Lower lobe of right lung (tissue), 2 donors: ENCODE measurements around the gene CD226. TPM values are rescaled to one million over a fixed set of nuclear protein-coding genes. Genes with fewer than 3 reads are reported as not detected.

ENCODE experiments used
- ATAC-seq, 2 donors: fragments of 200-7000 bp; cut with Tn5 transposase; one replicate each; pipeline ENCODE4 v1.9.1; 2020 to 2022; ENCODE audit warnings: mild to moderate bottlenecking in 2 of 2, moderate library complexity in 2 of 2
- DNase-seq: peaks from one replicate; pipeline ENCODE4 v3.0.0-alpha.2; 2020
- H3K27ac ChIP-seq: fragments of 200-600 bp; one replicate; pipeline ENCODE4 v1.8.0; 2022
- H3K27me3 ChIP-seq: fragments of 200-600 bp; one replicate; pipeline ENCODE4 v1.8.0; 2022; ENCODE audit warnings: low read depth
- H3K36me3 ChIP-seq: fragments of 200-600 bp; one replicate; pipeline ENCODE4 v1.8.0; 2022; ENCODE audit warnings: mild to moderate bottlenecking
- H3K4me1 ChIP-seq: fragments of 200-600 bp; one replicate; pipeline ENCODE4 v1.8.0; 2022
- H3K4me3 ChIP-seq: fragments of 200-600 bp; one replicate; pipeline ENCODE4 v1.8.0; 2022; ENCODE audit warnings: mild to moderate bottlenecking
- H3K9me3 ChIP-seq: fragments of 200-600 bp; one replicate; pipeline ENCODE4 v1.8.0; 2022
- CTCF ChIP-seq: fragments of 200-600 bp; IDR thresholded peaks from one replicate; pipeline ENCODE4 v1.8.0; 2022; ENCODE audit warnings: antibody characterized with exemption, mild to moderate bottlenecking
- intact Hi-C: fragments of 100-400 bp; cut with DNase I; formaldehyde crosslinking; loops from one replicate; pipeline ENCODE4 v1.11.0; 2022
- total RNA-seq: library from RNA; stranded (reverse); fragmentation: NEBNext Ultra II Directional; extraction: Animal tissue kit (Norgen Biotek cat#: 25700); gene quantifications from one replicate; pipeline ENCODE4 v1.2.1, GENCODE V29; 2021
- donor health status: DM: no; HTN: yes; CAD: no; lungs with severe emphysema.

The CD226 gene
- total RNA-seq, 1 donor from 2014 or later = 5.4 TPM

- ATAC-seq = no peak
Measured at GRCh38 chr18:69987870-69988269, 40.2 kb upstream of the CD226 start.

GRCh38 chr18:69985239-69985638 lies 37.6 kb upstream of the CD226 start:
- DNase-seq (no peak), ATAC-seq (no peak)
- intact Hi-C loops = no loop called here

More at GRCh38 chr18:69987870-69988269, 40.2 kb upstream of the CD226 start:
- H3K27ac ChIP-seq = no peak overlapping the region
- intact Hi-C loops = no loop called here
- H3K9me3 ChIP-seq = peaks cover 5% of the 10 kb centered on the region
- no peaks in the 10 kb centered on the region for H3K36me3 ChIP-seq
- H3K27me3 ChIP-seq = no peaks in the 10 kb centered on the region
- TF ChIP-seq CTCF = no peak
- no peaks in the 10 kb centered on the region for H3K4me1 ChIP-seq
- DNase-seq = no peak
- no peak overlapping the region for H3K4me3 ChIP-seq

GRCh38 chr18:69982417-69982816 lies 34.7 kb upstream of the CD226 start:
- Histone ChIP-seq H3K4me3 (no peak overlapping the region), H3K4me1 (no peaks in the 10 kb centered on the region), H3K27ac (no peak overlapping the region), H3K9me3 (peaks cover 4% of the 10 kb centered on the region), H3K36me3 (no peaks in the 10 kb centered on the region), H3K27me3 (no peaks in the 10 kb centered on the region)
- no peak for ATAC-seq
- intact Hi-C loops = no loop called here
- TF ChIP-seq CTCF = no peak
- no peak for DNase-seq

More at GRCh38 chr18:69985239-69985638, 37.6 kb upstream of the CD226 start:
- Histone ChIP-seq H3K27ac (no peak overlapping the region), H3K4me1 (no peaks in the 10 kb centered on the region), H3K4me3 (no peak overlapping the region), H3K9me3 (peaks cover 5% of the 10 kb centered on the region), H3K36me3 (no peaks in the 10 kb centered on the region), H3K27me3 (no peaks in the 10 kb centered on the region)
- no peak for TF ChIP-seq CTCF

GRCh38 chr18:69981948-69982347 lies 34.3 kb upstream of the CD226 start:
- DNase-seq (no peak), ATAC-seq (no peak)
- Histone ChIP-seq H3K9me3 (peaks cover 9% of the 10 kb centered on the region), H3K27me3 (no peaks in the 10 kb centered on the region), H3K36me3 (no peaks in the 10 kb centered on the region), H3K4me3 (no peak overlapping the region), H3K4me1 (no peaks in the 10 kb centered on the region), H3K27ac (no peak overlapping the region)
- TF ChIP-seq CTCF = no peak
- intact Hi-C loops = no loop called here

GRCh38 chr18:69980982-69981804 lies 33.5 kb upstream of the CD226 start:
- intact Hi-C loops = no loop called here
- Histone ChIP-seq H3K36me3 (no peaks in the 10 kb centered on the region), H3K27me3 (no peaks in the 10 kb centered on the region), H3K4me3 (no peak overlapping the region), H3K27ac (no peak overlapping the region), H3K4me1 (no peaks in the 10 kb centered on the region), H3K9me3 (peaks cover 16% of the 10 kb centered on the region)
- ATAC-seq (no peak), DNase-seq (no peak)
- TF ChIP-seq CTCF = no peak
